Mesenteric fat pad (tissue), 1 donor: ENCODE results near the gene PAQR7. TPM values are rescaled to one million over a fixed set of nuclear protein-coding genes. Genes with fewer than 3 reads are reported as not detected.

Source experiments
- DNase-seq: peaks from one replicate; pipeline ENCODE4 v3.0.0-alpha.2; 2020; ENCODE audit warnings: low spot score
- total RNA-seq: library from RNA; stranded (reverse); fragmentation: NEBNext Ultra II Directional; extraction: Animal tissue kit (Norgen Biotek cat#: 25700); gene quantifications from one replicate; pipeline ENCODE4 v1.2.1, GENCODE V29; 2021
- donor health status: DM: yes; HTN: yes; CAD: no.

The PAQR7 gene
- total RNA-seq, 1 donor from 2014 or later, result 7.2 TPM

GRCh38 chr1:25903986-25904385, 28.5 kb upstream of the PAQR7 start:
- DNase-seq, result no peak

DNA sequence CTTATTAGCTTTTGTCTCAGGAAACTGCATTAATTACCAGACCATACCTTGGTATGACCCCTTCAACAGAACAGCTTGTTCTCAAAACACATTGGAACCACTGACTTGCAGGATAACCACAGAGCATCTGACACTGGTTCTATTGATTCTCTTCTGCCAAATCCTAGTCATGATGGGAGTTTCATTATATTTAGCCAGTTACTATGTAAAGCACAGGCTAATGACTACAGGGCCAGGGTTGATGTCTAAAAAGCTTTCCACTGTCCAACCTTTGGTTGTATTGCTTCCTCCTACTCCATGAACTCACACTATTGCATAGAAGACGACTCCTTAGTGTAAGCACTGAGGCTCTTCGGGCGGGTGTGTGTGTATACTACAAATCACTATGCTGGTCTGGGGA, 27.0 kb upstream of the PAQR7 start:
- DNase-seq, result no peak

- no peak for DNase-seq
Measured at GRCh38 chr1:25900219-25900618, 24.7 kb upstream of the PAQR7 start.

GRCh38 chr1:25899792-25900191, 24.3 kb upstream of the PAQR7 start:
- DNase-seq, result no peak

- no peak for DNase-seq
Measured at GRCh38 chr1:25898223-25899015, 22.9 kb upstream of the PAQR7 start.

DNA sequence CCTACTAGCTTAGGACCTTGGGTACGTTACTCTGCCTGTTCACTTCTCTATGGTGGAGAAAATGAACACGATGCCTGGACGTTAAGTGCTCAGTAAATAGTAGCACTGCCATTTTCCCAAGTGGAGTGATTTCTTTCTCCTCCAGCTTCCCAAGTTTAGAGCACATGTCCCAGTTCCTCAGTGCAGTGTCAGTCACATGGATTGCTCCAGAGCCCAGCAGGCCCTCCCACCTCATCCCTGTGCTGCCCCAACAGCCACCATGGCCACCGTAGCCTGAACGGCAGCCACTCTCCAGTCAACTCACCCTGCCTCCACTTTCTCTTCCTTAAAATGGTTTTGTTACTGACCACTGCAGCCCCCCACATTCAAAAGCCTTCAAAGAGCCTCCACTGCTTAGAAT, 22.2 kb upstream of the PAQR7 start:
- no peak for DNase-seq

GRCh38 chr1:25896266-25896665, 20.8 kb upstream of the PAQR7 start:
- DNase-seq, result no peak

- DNase-seq, result peak; percentile 96
Measured at GRCh38 chr1:25895365-25895990, 20.0 kb upstream of the PAQR7 start.

GRCh38 chr1:25893116-25893515, 17.6 kb upstream of the PAQR7 start:
- DNase-seq, result no peak

- DNase-seq, result no peak
Measured at GRCh38 chr1:25891606-25892005, 16.1 kb upstream of the PAQR7 start.

GRCh38 chr1:25890239-25891034, 14.9 kb upstream of the PAQR7 start:
- DNase-seq, result no peak

DNA sequence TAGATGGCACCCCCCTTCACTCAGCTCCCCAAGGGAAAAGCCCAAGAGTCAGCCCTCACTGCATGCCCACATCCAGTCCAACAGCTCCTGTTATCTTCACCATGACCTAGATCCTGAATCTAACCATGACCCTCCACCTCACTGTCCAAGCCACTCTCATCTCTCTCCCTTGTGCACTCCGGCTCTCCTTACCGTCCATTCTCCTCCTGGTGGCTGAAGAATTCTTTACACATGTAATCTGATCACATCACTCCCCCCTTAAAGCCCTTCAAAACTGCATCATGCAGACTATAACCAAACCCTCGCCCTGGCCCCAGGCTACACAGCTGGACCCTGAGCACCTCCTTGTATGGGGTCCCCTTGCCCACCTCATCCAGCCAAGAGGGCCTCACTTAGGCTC, 14.0 kb upstream of the PAQR7 start:
- DNase-seq, result no peak

DNA sequence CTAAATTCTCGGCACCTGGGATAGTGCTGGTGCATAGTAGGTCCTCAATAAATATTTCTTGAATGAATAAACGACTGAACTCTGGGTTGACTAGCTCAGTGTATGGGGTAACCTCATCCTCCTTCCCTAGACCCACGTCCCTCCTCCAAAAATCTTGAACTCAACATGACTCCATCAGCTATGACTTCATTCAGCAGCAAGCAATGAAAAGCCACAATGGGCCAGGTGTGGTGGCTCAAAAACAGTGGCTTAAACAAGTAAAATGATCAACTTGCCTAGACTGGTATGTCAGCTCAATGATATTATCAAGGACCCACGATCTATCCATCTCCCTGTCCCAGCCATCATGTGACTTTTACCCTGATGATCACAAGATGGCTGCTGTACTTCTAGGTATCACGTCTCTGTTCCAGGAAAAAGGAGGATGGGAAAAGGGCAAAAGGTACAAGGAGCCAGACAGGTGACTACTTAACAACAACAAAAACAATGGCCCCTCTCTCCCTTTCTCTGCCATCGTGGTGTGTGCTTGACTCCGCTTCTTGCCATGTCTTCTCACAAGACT, 13.0 kb upstream of the PAQR7 start:
- no peak for DNase-seq

DNA sequence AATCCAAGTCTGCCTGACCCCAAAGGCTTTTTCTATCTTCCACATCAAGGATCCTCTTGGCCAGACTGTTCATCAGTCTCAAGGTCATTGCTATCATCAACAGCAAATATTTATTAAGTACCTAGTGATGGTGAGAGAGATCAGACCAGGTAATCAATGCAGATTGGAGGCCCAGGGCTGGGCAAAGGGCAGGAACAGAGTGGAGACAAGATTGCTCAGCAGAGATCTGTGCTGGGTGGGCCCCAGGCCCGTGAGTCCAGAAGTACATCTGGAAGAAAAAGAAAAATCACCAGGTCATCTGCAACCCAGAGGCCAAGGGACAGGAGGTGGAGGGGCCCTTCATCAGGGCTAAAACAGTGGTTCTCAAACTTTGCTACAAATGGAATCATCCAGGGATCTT, 10.1 kb upstream of the PAQR7 start:
- DNase-seq, result no peak

DNA sequence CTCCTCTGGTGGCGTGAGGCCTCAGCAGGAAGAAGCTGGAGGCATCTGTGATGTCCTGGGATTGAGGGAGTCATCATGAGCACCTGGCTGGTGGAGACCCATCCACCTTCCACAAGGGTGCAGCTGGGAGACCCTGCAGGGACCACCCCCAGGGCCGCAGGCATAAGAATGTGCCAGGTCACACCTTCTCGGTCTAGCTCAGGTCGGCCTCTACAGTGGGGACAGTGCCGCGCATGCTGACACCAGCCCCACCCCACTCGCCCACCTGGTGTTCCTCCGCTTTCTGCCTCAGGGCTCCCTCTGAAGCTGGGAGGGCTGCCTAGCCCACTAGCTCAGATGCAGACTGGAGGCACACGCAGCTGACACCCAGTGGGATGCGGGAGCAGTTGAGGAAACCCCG, 5.8 kb upstream of the PAQR7 start:
- DNase-seq, result no peak

GRCh38 chr1:25880518-25880917, 5.0 kb upstream of the PAQR7 start:
- no peak for DNase-seq

DNA sequence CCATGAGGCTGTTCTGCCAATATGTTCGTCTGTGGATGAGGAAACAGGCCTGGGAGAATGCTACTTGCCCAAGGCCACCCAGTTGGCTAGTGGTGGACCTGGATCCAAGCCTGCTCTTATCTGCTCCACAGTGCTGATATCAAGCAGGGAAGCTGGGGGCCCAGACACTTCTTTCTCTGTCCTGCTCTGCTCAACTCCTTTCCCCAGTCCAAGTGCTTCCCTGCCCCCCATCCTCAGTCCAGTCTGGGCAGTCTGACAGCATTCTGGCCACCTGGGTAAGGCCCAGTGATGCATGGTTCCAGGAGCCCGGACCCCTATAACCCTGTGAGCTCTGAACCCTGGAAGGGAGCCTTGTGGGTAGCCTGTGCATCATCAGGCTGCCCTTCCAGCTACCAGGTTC, 4.2 kb upstream of the PAQR7 start:
- DNase-seq, result no peak

DNA sequence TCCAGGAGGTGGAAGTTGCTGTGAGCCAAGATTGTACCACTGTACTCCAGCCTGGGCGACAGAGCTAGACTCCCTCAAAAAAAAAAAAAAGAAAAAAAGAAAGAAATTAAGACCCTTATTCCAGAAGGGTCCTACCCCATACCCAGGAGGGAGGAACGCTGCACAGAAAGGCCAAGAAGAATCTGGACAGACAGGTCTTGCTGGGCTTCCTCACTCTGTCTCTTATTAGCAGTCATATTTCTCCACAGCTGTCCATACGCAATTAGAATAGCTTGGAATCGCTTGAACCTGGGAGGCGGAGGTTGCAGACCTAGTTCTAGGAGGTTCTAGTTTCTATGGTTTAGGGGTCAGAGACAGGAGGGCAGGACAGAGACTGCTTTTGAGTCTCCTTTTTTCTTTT, 3.2 kb upstream of the PAQR7 start:
- DNase-seq, result no peak

- no peak for DNase-seq
Measured at GRCh38 chr1:25877155-25877554, 1.6 kb upstream of the PAQR7 start.

DNA sequence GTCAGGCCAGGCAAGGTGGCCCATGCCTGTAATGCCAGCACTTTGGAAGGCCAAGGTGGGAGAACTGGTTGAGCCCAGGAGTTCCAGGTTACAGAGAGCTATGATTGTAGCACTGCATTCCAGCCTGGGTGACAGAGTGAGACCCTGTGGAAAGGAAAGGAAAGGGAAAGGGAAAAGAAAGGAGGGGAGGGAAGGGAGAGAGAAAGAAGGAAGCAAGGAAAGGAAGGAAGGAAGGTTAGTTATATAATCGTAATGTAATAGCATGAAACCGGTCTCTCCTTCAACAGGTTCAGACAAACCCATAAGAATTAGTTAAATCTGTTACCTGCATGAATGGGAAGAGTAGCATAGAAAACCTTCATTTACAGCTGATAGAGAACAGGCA, 1.2 kb upstream of the PAQR7 start:
- DNase-seq, result no peak

DNA sequence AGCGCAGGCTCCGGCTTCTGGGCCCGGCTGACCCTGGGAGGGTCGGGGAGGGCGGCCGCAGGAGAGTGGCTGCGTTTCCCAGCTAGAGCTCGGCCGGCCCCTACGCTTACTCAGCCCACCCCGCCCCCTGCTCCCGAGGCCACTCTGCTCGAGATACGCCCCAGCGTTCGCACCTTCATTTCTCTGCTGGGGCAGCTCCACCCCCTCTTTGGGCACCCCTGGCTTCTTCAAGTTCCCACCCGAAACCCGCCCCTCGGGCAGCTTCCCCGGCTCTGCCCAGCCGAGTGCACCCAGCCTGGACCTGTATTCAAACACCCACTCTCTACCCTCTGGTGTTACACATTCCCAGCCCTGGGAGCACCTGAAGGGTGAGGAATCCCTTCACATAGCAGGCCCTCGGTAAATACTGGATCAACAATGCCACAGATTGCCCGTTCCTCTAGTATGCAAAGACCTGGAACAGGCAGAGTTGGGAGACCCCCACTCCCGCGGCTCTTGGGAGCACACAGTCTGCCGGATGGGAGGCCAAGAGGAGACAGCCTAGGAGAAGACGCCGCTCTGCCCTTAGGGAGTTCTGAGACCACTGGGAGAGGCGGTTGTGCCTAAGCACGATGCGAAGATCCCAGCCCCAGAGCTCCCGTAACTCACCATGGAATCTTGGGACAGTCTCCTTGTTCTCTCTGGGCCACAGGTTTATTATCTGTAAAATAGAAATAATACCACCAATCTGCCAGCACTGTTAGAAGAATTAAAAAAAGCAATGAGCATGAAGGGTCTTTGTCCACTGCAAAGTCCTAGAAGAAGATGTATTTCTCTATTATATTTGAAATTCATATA, 566 bp upstream of the PAQR7 start:
- DNase-seq, result no peak
